Vein endothelial cell (primary cell): ENCODE data around the gene RAD23A. TPM values are rescaled to one million over a fixed set of nuclear protein-coding genes. Genes with fewer than 3 reads are reported as not detected.

Experiments
- small RNA-seq: library from RNA; depleted of rRNA; stranded (forward); fragments of <200 nt; gene quantifications from one replicate; pipeline ENCODE3, GENCODE V24; 2012
- total RNA-seq: library from RNA; depleted of rRNA; stranded (reverse); fragments of >200 nt; gene quantifications from 2 replicates; pipeline ENCODE4 v1.2.3, GENCODE V29; 2012

The RAD23A gene
- total RNA-seq, result 94.9 and 104 TPM in 2 replicates

DNA sequence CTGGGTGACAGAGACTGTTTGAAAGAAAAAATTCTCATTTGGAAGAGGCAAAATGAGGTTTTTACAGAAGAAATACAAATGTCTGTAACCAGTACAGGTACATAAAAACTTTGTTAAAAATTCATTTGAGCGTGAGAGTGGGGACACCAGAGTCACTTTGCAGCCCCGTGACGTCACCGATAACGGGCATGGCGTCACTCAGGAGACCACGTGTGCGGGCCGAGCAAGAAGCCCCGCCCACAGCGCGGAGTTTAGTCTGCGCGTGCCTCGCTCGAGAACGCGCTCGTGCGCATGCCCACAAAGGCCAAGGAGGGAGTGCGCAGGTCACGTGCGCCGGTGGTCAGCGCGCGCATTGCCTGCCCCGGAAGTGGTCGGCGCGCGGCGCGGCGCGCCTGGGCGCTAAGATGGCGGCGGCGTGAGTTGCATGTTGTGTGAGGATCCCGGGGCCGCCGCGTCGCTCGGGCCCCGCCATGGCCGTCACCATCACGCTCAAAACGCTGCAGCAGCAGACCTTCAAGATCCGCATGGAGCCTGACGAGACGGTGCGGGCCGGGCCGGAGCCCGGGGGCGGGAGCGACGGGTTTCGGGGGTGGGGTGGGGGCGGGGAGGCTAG is at the start of gene RAD23A:
RAD23A (plus strand) TSS at position 384 of the 613 bp plus-strand sequence; CDS start at position 471, 87 bp downstream.

DNA sequence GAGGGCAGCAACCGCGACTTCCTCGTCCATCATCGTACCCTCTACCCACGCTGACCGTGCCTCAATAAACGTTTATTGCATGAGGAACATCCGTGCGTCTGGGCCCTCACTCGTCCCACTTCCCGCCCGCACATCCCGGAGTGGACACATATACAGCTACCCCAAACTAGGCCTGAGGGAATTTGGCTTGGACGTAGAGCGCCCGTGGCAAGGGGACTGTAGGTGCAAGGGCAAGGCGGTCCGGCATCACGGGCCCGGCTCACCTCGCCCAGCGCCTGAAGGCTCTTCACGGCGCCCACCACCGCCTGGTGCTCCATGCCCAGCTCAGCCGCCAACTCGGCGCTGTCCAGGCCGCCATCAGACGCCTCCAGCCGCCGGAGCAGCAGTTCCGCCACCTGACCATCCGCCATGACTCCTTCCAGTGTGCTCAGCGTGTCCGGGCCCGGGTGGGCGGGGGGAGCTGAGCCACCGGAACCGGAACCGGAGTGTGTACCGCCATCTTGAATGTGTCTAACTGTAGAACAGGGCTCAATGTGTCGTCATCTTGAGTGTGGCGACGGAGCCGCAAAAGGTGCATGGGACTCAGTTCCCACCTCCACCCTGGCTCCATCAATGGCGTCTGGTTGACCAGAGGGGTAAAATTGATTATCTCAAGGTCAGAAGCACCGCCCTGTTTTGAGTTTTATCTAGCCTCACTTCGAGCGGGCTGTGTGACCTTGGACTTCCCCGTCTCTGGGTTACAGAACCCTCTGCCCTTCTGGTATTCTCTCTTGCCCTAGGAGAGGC is 12.2 kb upstream of the RAD23A start, which contains the start of gene FARSA:
FARSA (minus strand) TSS at position 425 of the 786 bp plus-strand sequence; CDS start at position 410, 15 bp downstream.

DNA sequence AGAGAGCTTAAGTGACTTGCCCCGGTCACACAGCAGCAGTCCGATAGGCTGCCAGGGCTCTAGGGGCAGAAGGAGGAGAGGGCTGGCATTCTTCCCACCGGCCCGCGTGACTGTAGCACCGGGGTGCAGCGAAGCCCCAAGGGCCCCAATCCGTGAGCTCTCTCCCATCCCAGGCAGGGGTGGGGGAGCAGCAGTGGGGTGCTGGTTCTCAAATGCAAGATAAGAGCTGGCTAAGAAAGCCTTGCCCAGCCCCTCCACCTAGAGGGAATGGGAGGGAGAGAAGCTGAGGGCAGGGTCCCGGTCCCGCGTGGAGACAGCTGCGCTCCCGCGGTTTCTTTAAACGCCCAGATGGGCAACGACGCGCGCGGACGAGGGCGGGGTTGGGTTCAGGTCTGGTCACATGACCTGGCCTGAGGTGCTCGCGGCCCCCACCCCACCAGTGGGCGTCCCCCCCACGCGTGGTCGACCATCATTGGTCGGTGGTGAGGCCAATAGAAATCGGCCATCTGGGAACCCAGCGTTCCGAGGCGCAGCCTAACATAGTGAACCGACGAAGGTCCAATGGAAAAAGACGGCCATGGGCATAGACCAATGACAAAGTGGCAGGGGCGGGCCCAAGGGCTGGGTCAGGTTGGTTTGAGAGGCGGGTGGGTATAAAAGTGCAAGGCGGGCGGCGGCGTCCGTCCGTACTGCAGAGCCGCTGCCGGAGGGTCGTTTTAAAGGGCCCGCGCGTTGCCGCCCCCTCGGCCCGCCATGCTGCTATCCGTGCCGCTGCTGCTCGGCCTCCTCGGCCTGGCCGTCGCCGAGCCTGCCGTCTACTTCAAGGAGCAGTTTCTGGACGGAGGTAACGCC is 7.5 kb upstream of the RAD23A start, which contains the start of gene CALR:
CALR (plus strand) TSS at position 683 of the 852 bp plus-strand sequence; CDS start at position 754, 71 bp downstream.

DNA sequence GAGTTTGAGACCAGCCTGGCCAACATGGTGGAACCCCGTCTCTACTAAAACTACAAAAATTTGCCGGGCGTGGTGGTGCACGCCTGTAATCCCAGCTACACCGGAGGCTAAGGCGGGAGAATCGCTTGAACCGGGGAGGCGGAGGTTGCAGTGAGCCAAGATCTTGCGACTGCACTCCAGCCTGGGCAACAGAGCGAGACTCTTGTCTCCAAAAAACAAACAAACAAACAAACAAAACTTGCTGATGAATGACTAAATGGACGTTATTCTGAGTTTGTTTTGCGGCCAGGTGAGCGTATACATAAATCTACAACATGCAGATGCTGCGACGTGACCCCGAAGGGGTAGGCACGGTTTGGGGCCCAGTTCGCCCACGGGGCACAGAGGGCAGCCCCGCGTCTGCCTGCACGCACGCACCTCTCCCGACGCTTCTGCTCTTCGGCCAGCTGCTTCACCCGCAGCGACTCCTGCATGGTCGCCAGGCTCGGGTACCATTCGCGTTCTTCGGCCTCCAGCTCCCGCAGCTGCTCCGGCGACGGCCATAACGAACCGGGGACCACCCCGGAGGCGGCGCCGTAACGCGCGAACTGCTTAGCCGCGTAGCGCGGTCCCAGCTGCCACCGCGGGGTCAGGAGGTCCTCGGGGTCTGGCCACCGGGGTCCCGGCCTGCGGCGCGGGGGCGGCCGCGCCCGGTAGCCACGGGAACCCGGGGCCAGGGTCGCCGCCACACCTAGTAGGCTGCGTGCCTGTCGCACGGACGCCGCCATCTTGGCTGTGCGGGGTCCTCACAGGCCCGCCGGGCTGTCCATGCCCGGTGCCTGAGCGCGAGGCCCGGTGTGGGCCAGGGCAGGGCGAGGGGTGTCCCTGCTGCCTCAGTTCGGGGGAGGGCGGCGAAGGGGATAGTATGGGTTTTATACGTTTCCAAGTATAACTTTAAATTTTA is 11.1 kb downstream of the RAD23A start, which contains the start of gene GADD45GIP1:
GADD45GIP1 (minus strand) TSS at position 778 of the 943 bp plus-strand sequence; CDS start at position 767, 11 bp downstream.

DNA sequence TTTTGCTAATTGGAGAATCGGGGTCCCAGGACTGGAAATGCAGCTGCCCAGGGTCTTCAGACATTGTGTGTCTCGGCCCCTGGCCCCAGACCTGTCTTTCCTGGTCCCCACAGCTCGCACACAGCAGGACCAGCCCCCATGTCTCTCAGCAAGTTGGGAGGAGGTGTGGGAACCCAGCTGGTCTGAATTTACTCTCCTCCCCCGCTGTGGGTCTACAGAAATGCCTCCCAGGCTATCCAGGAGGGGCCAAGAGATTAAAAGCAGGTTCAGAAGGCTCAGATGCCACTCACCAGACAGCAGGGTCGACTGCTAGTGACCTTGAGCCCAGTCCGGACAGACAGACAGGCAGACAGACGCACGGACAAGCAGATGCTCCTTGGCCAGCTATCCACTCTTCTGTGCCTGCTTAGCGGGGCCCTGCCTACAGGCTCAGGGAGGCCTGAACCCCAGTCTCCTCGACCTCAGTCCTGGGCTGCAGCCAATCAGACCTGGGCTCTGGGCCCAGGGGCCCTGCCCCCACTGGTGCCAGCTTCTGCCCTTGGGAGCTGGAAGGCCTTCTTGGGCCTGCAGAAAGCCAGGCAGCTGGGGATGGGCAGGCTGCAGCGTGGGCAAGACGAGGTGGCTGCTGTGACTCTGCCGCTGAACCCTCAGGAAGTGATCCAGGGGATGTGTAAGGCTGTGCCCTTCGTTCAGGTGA is 23.8 kb downstream of the RAD23A start, which contains the start of gene DAND5:
DAND5 (plus strand) TSS at position 285 of the 697 bp plus-strand sequence; CDS start at position 370, 85 bp downstream.

DNA sequence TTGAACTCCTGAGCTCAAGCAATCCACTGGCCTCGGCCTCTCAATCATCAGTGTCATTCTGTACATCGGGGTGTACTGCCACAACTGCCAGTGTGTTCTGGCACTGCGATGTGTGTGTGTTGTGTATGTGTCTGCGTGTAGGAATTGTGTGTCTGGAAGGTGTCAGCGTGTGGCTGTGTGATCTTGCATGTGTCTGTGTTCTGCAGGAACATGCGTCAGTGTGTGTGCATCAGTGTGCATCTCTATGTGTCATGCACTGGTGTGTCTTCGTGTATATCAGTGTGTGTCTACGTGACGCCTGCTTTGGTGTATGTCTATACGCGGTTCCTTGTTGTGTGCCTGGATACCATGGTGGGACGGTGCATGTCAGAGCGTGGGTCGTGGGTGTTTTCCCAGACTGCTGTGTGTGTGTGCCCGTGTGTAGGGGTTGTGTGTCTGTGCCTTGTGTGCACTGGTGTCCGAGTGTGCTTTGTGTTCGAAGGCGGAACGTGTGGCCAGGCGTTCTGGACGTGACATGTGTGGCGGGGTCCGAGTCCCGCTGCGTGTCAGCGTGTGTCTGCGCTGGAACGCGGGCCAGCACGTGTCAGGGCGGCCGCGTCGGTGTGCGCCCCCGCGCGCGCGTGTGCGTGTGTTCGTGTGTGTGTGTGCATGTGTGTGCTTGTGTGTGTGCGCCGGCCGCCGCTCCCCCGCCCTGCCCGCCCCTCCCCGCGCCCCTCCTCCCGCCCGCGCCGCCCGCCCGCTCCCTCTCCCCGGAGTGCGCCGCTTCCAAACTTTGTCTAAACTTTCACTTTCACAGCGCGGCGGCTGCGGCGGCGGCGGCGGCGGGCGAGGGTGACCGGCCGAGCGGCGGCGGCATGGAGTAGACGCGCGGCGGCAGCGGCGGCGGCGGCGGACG is 49.3 kb downstream of the RAD23A start, which contains the start of gene NFIX:
NFIX (plus strand) TSS at position 775 of the 895 bp plus-strand sequence. CDS start 363 bp downstream, outside the sequence.

Small RNAs within 50 kb of the gene (small RNA-seq; reads per million reads assigned to genes)
- gene MIR5695 (0.34 reads per million, percentile 14 among the genes with 10 or more reads in this experiment), gene MIR6515 (0.42 reads per million, percentile 24 among the genes with 10 or more reads in this experiment)

Other genes starting within 250 kb of the RAD23A start
- gene FBXW9, start 249.2 kb upstream of the RAD23A start, total RNA-seq, result 16.5 and 21.9 TPM in 2 replicates
- 55.5 and 61.4 TPM in 2 replicates for gene TNPO2, start 221.9 kb upstream of the RAD23A start, total RNA-seq
- 169 and 191 TPM in 2 replicates for gene TRIR, start 211.2 kb upstream of the RAD23A start, total RNA-seq
- 89.2 and 91.0 TPM in 2 replicates for gene GET3, start 208.4 kb upstream of the RAD23A start, total RNA-seq
- not detected in 2 replicates for gene BEST2, start 194.1 kb upstream of the RAD23A start, total RNA-seq
- 9.0 and 9.5 TPM in 2 replicates for gene HOOK2, start 170.3 kb upstream of the RAD23A start, total RNA-seq
- 57.4 and 78.7 TPM in 2 replicates for gene JUNB, start 154.4 kb upstream of the RAD23A start, total RNA-seq
- gene PRDX2, start 144.1 kb upstream of the RAD23A start, total RNA-seq, result 221 and 264 TPM in 2 replicates
- not detected in 2 replicates for gene THSD8, start 143.8 kb upstream of the RAD23A start, total RNA-seq
- gene RNASEH2A, start 139.3 kb upstream of the RAD23A start, total RNA-seq, result 19.5 and 25.5 TPM in 2 replicates
- gene RTBDN, start 111.3 kb upstream of the RAD23A start, total RNA-seq, result not detected in 2 replicates
- gene MAST1, start 107.3 kb upstream of the RAD23A start, total RNA-seq, result 0.29 and 0.33 TPM in 2 replicates
- 16.8 and 20.9 TPM in 2 replicates for gene DNASE2, start 64.4 kb upstream of the RAD23A start, total RNA-seq
- not detected in 2 replicates for gene KLF1, start 58.7 kb upstream of the RAD23A start, total RNA-seq
- 30.1 and 33.7 TPM in 2 replicates for gene GCDH, start 54.7 kb upstream of the RAD23A start, total RNA-seq
- gene SYCE2, start 26.6 kb upstream of the RAD23A start, total RNA-seq, result not detected in 2 replicates
- gene FARSA, start 12.2 kb upstream of the RAD23A start, total RNA-seq, result 74.1 and 78.0 TPM in 2 replicates
- gene CALR, start 7.3 kb upstream of the RAD23A start, total RNA-seq, result 2,084 and 2,158 TPM in 2 replicates
- gene GADD45GIP1, start 11.4 kb downstream of the RAD23A start, total RNA-seq, result 20.9 and 21.0 TPM in 2 replicates
- not detected in 2 replicates for gene DAND5, start 23.7 kb downstream of the RAD23A start, total RNA-seq
- gene NFIX, start 49.6 kb downstream of the RAD23A start, total RNA-seq, result 13.2 and 16.0 TPM in 2 replicates
- 58.6 and 119 TPM in 2 replicates for gene LYL1, start 157.0 kb downstream of the RAD23A start, total RNA-seq
- 35.1 and 43.1 TPM in 2 replicates for gene TRMT1, start 170.9 kb downstream of the RAD23A start, total RNA-seq
- gene NACC1, start 172.4 kb downstream of the RAD23A start, total RNA-seq, result 91.7 and 106 TPM in 2 replicates
- 63.2 and 79.7 TPM in 2 replicates for gene STX10, start 204.5 kb downstream of the RAD23A start, total RNA-seq
- 29.9 and 41.2 TPM in 2 replicates for gene IER2, start 204.5 kb downstream of the RAD23A start, total RNA-seq